Stomach (tissue), 9 donors: ENCODE data around the gene ZNF175. TPM values are rescaled to one million over a fixed set of nuclear protein-coding genes. Genes with fewer than 3 reads are reported as not detected.
A peak's percentile ranks its signal among the peaks of the same experiment; 100 is the strongest.

ENCODE experiments used
- DNase-seq, 2 donors: peaks; one replicate each; pipeline versions ENCODE4 v3.0.0 to v3.0.0-alpha.2; 2013 to 2019
- H3K27ac ChIP-seq, 5 donors: fragments of 200-600 bp in 4 of 5; sonication (generic) in 4 of 5; one replicate each; pipeline ENCODE4 v1.5.1; 2013 to 2019; ENCODE audit warnings: mild to moderate bottlenecking in 1 of 5, moderate library complexity in 1 of 5
- H3K27me3 ChIP-seq, 3 donors: fragments of 200-600 bp; sonication (generic); one replicate each; pipeline ENCODE4 v1.5.1; 2017 to 2019; ENCODE audit warnings: mixed run types in 1 of 3
- H3K36me3 ChIP-seq, 4 donors: fragments of 200-600 bp; sonication (generic); 1 replicate in 3 of 4; 2 replicates in 1 of 4; pipeline ENCODE4 v1.5.1; 2016 to 2019
- H3K4me1 ChIP-seq, 4 donors: fragments of 200-600 bp; sonication (generic); one replicate each; pipeline ENCODE4 v1.5.1; 2016 to 2019
- H3K4me3 ChIP-seq, 4 donors: fragments of 200-600 bp; sonication (generic) in 3 of 4; one replicate each; pipeline ENCODE4 v1.5.1; 2016 to 2019; ENCODE audit warnings: mild to moderate bottlenecking in 1 of 4
- H3K9me3 ChIP-seq, 4 donors: fragments of 200-600 bp; sonication (generic); one replicate each; pipeline ENCODE4 v1.5.1; 2016 to 2019
- EP300 ChIP-seq: sonication (generic); formaldehyde crosslinking; IDR thresholded peaks from one replicate; pipeline ENCODE4 v1.6.1; 2017; ENCODE audit warnings: antibody characterized with exemption
- POLR2A ChIP-seq, 4 donors: fragments of 450-650 bp; IDR thresholded peaks; one replicate each; pipeline ENCODE4 v1.6.1; 2016; ENCODE audit warnings: antibody characterized with exemption in 4 of 4, control low read depth in 2 of 4, mild to moderate bottlenecking in 1 of 4, moderate library complexity in 1 of 4
- POLR2AphosphoS5 ChIP-seq, 3 donors: sonication (generic); formaldehyde crosslinking; IDR thresholded peaks; one replicate each; pipeline ENCODE4 v1.6.1; 2016; ENCODE audit warnings: antibody characterized with exemption in 3 of 3
- WGBS, 5 donors: extraction: QIAGEN DNeasy Blood & Tissue Kit in 3 of 5; methylation state at CpG; one replicate each; pipeline versions ENCODE4 v1.1.5 to v1.1.7; 2013 to 2018; 5-methylcytosine and 5-hydroxymethylcytosine counted together
- intact Hi-C: fragments of 100-400 bp; cut with DNase I; formaldehyde crosslinking; loops from one replicate; pipeline ENCODE4 v1.15.1; 2023; ENCODE audit warnings: low total_unique reads
- polyA plus RNA-seq, 3 donors: library from polyadenylated mRNA; stranded (reverse); fragments of 200-250 nt; gene quantifications; one replicate each; pipeline ENCODE4 v1.2.3, GENCODE V29; 2013
- total RNA-seq, 5 donors: library from RNA; depleted of rRNA; stranded (reverse); fragments of >200 nt; gene quantifications; one replicate each; pipeline versions ENCODE4 v1.1.0 to v1.2.3, GENCODE V29; 2014 to 2016
- TF ChIP-seq, protein P1 (sequence below), 7 experiments: fragments of 450-650 bp in 4 of 7; fragments of 200-600 bp in 3 of 7; sonication (generic) in 3 of 7; IDR thresholded peaks; one replicate each; pipeline ENCODE4 v1.5.1; 2016 to 2019; ENCODE audit warnings: antibody characterized with exemption in 7 of 7, control low read depth in 2 of 7, mild to moderate bottlenecking in 1 of 7
- donor health status: healthy with polysubstance abuse.
- donor health status: Bipolar disorder and iron deficiency.
- donor health status: healthy.

ZNF175 gene
- total and polyA plus RNA-seq, 8 donors = 1.2 to 12.9 (median 3.9) TPM

DNA sequence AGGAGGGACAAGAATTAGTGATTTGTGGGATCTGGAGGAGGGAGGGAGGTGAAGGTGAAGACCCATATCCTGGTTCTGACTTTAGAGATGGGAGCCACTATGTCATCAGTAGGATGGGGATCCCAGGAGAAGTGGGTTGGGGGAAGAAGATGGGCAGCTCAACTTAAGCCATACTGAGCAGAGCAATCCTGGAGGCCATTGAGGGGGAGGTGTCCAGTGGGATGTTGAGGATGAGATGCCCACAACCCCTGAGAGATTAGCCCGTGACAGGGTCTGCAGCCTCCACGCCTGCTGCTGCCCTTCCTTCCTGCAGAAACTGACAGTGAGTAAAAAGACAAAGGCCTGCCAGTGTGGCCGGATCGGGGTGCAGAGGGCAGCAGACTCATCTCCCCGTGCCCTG lies 28.4 kb upstream of the ZNF175 start:
- Histone ChIP-seq H3K27me3 (peaks cover 0 to 79% (median 22%) of the 10 kb centered on the region in 3 donors), H3K9me3 (no peaks in the 10 kb centered on the region), H3K4me3 (no peak overlapping the region), H3K27ac (no peak overlapping the region), H3K36me3 (no peaks in the 10 kb centered on the region), H3K4me1 (no peaks in the 10 kb centered on the region)
- no peak for DNase-seq
- TF ChIP-seq POLR2AphosphoS5 (IDR thresholded peaks at IDR 0.05) = no peak
- TF ChIP-seq, protein P1, sequence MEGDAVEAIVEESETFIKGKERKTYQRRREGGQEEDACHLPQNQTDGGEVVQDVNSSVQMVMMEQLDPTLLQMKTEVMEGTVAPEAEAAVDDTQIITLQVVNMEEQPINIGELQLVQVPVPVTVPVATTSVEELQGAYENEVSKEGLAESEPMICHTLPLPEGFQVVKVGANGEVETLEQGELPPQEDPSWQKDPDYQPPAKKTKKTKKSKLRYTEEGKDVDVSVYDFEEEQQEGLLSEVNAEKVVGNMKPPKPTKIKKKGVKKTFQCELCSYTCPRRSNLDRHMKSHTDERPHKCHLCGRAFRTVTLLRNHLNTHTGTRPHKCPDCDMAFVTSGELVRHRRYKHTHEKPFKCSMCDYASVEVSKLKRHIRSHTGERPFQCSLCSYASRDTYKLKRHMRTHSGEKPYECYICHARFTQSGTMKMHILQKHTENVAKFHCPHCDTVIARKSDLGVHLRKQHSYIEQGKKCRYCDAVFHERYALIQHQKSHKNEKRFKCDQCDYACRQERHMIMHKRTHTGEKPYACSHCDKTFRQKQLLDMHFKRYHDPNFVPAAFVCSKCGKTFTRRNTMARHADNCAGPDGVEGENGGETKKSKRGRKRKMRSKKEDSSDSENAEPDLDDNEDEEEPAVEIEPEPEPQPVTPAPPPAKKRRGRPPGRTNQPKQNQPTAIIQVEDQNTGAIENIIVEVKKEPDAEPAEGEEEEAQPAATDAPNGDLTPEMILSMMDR (IDR thresholded peaks at IDR 0.05) = no peak
- no peak for TF ChIP-seq EP300
- TF ChIP-seq POLR2A (IDR thresholded peaks at IDR 0.05) = no peak
- intact Hi-C loops = no loop called here
- WGBS, 5 donors = 57 to 77% (median 69%) methylated on average over 5 of the region's 5 CpGs

DNA sequence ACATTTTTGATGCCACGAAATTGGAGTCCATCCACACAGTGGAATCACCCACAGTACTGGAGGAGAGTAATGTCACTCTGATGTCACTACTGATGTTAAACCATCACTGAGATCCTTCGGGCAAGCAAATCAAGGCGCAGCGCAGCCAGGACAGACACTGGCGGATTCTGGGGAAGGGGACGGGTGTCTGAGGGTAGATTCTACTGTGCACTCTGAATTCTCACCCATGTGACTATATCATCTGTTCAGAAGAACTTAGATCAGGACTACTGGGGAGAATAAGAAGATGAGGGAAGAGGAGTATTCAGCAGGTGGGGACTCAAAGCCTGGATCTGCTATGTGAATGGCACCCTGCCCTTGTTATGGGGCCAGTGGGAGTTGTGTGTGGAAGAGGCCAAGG lies 27.0 kb upstream of the ZNF175 start:
- intact Hi-C loops = no loop called here
- H3K36me3 ChIP-seq = no peaks in the 10 kb centered on the region
- H3K27ac ChIP-seq = no peak overlapping the region
- TF ChIP-seq POLR2A (IDR thresholded peaks at IDR 0.05) = no peak
- TF ChIP-seq, protein P1 (IDR thresholded peaks at IDR 0.05) = no peak
- no peak for TF ChIP-seq EP300
- no peak for TF ChIP-seq POLR2AphosphoS5 (IDR thresholded peaks at IDR 0.05)
- H3K4me1 ChIP-seq = no peaks in the 10 kb centered on the region
- H3K4me3 ChIP-seq = no peak overlapping the region
- WGBS, 5 donors = 81 to 85% (median 83%) methylated on average over 6 of the region's 6 CpGs
- H3K9me3 ChIP-seq = peaks cover 0 to 3% (median 0%) of the 10 kb centered on the region in 4 donors
- no peak for DNase-seq
- H3K27me3 ChIP-seq = peaks cover 0 to 78% (median 14%) of the 10 kb centered on the region in 3 donors

- no peak for DNase-seq
- no peak overlapping the region for H3K4me3 ChIP-seq
- no peaks in the 10 kb centered on the region for H3K36me3 ChIP-seq
- intact Hi-C loops = no loop called here
- H3K4me1 ChIP-seq = no peaks in the 10 kb centered on the region
- no peak overlapping the region for H3K27ac ChIP-seq
- peaks cover 0 to 3% (median 0%) of the 10 kb centered on the region in 4 donors for H3K9me3 ChIP-seq
- peaks cover 0 to 85% (median 14%) of the 10 kb centered on the region in 3 donors for H3K27me3 ChIP-seq
- 42 to 70% (median 58%) methylated on average over 5 of the region's 5 CpGs for WGBS, 5 donors
- no peak for TF ChIP-seq EP300
- TF ChIP-seq POLR2A (IDR thresholded peaks at IDR 0.05) = no peak
- TF ChIP-seq, protein P1 (IDR thresholded peaks at IDR 0.05) = no peak
- TF ChIP-seq POLR2AphosphoS5 (IDR thresholded peaks at IDR 0.05) = no peak
These were observed 24.9 kb upstream of the ZNF175 start for GRCh38 chr19:51546107-51546649.

- Histone ChIP-seq H3K4me3 (no peak overlapping the region), H3K27me3 (peaks cover 0 to 85% (median 14%) of the 10 kb centered on the region in 3 donors), H3K36me3 (no peaks in the 10 kb centered on the region), H3K9me3 (peaks cover 0 to 6% (median 0%) of the 10 kb centered on the region in 4 donors), H3K27ac (no peak overlapping the region), H3K4me1 (no peaks in the 10 kb centered on the region)
- 32 to 48% (median 38%) methylated on average over 10 of the region's 10 CpGs for WGBS, 5 donors
- intact Hi-C loops = no loop called here
- TF ChIP-seq POLR2AphosphoS5 (IDR thresholded peaks at IDR 0.05) = no peak
- no peak for TF ChIP-seq POLR2A (IDR thresholded peaks at IDR 0.05)
- TF ChIP-seq EP300 = no peak
- TF ChIP-seq, protein P1 (IDR thresholded peaks at IDR 0.05) = no peak
- DNase-seq = peak in 1 of 2 donors; percentile 15
These were observed 24.3 kb upstream of the ZNF175 start for GRCh38 chr19:51546650-51547396.
